Calu3 (cell line): ENCODE results near the gene VPS13D. TPM values are rescaled to one million over a fixed set of nuclear protein-coding genes. Genes with fewer than 3 reads are reported as not detected.

Source experiments
- BruUV-seq: library from RNA; stranded (reverse); fragments of 400-500 nt; replicated peaks from 2 replicates; lab custom pipeline; 2021; lab: Mats Ljungman, UMichigan
- CTCF ChIA-PET: fragments of 300-600 bp; sonication (Branson Sonifier 250); formaldehyde crosslinking; loops from one replicate; lab custom pipeline; 2022; ENCODE audit warnings: antibody characterized with exemption; lab: Charles Lee
- DNase-seq: peaks from one replicate; pipeline ENCODE4 v3.0.0; 2022
- H3K27ac Mint-ChIP-seq: one replicate; pipeline ENCODE4 v1.8.0; 2022; ENCODE audit warnings: mixed read lengths; ENCODE audit not compliant: unreplicated experiment
- H3K27me3 Mint-ChIP-seq: one replicate; pipeline ENCODE4 v1.8.0; 2022; ENCODE audit warnings: mixed read lengths; ENCODE audit not compliant: unreplicated experiment
- H3K36me3 Mint-ChIP-seq: one replicate; pipeline ENCODE4 v1.8.0; 2022; ENCODE audit warnings: mild to moderate bottlenecking, moderate library complexity, mixed read lengths; ENCODE audit not compliant: insufficient read depth, unreplicated experiment
- H3K4me1 Mint-ChIP-seq: one replicate; pipeline ENCODE4 v1.8.0; 2022; ENCODE audit warnings: mild to moderate bottlenecking, low read depth, mixed read lengths; ENCODE audit not compliant: unreplicated experiment
- H3K4me3 Mint-ChIP-seq: one replicate; pipeline ENCODE4 v1.8.0; 2022; ENCODE audit warnings: mild to moderate bottlenecking, low read depth, moderate library complexity, mixed read lengths; ENCODE audit not compliant: unreplicated experiment
- H3K9me3 Mint-ChIP-seq: one replicate; pipeline ENCODE4 v1.8.0; 2022; ENCODE audit warnings: low read depth, mixed read lengths; ENCODE audit not compliant: unreplicated experiment
- intact Hi-C: fragments of 100-400 bp; cut with micrococcal nuclease; formaldehyde crosslinking; loops from one replicate; pipeline ENCODE4 v1.10.0; 2022; ENCODE audit not compliant: unreplicated experiment
- total RNA-seq: library from RNA; stranded (reverse); gene quantifications from 2 replicates; pipeline ENCODE4 v1.2.3, GENCODE V29; 2022
- TF ChIP-seq, protein P1 (sequence below): fragments of 200-600 bp; IDR thresholded peaks from one replicate; pipeline ENCODE4 v1.8.0; 2022; ENCODE audit warnings: antibody characterized with exemption; ENCODE audit not compliant: unreplicated experiment

The VPS13D gene
- total RNA-seq, 1 experiment from 2014 or later: 30.6 TPM

- no peak overlapping the region for H3K4me3 Mint-ChIP-seq
- TF ChIP-seq, protein P1, sequence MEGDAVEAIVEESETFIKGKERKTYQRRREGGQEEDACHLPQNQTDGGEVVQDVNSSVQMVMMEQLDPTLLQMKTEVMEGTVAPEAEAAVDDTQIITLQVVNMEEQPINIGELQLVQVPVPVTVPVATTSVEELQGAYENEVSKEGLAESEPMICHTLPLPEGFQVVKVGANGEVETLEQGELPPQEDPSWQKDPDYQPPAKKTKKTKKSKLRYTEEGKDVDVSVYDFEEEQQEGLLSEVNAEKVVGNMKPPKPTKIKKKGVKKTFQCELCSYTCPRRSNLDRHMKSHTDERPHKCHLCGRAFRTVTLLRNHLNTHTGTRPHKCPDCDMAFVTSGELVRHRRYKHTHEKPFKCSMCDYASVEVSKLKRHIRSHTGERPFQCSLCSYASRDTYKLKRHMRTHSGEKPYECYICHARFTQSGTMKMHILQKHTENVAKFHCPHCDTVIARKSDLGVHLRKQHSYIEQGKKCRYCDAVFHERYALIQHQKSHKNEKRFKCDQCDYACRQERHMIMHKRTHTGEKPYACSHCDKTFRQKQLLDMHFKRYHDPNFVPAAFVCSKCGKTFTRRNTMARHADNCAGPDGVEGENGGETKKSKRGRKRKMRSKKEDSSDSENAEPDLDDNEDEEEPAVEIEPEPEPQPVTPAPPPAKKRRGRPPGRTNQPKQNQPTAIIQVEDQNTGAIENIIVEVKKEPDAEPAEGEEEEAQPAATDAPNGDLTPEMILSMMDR: no peak
- CTCF ChIA-PET: interaction anchor here (0.9 kb wide), 1 partner anchor 111 kb away, joined by 3 read pairs; no protein-coding TSS in a partner anchor
- H3K27me3 Mint-ChIP-seq: no peaks in the 10 kb centered on the region
- intact Hi-C loops: no loop called here
- BruUV-seq: no TSS peak
- peaks cover 17% of the 10 kb centered on the region for H3K4me1 Mint-ChIP-seq
- no peak for DNase-seq
- no peak overlapping the region for H3K27ac Mint-ChIP-seq
- H3K36me3 Mint-ChIP-seq: peaks cover 6% of the 10 kb centered on the region
- H3K9me3 Mint-ChIP-seq: no peaks in the 10 kb centered on the region
Observed at GRCh38 chr1:12344596-12345349, 114.9 kb downstream of the VPS13D start.

DNA sequence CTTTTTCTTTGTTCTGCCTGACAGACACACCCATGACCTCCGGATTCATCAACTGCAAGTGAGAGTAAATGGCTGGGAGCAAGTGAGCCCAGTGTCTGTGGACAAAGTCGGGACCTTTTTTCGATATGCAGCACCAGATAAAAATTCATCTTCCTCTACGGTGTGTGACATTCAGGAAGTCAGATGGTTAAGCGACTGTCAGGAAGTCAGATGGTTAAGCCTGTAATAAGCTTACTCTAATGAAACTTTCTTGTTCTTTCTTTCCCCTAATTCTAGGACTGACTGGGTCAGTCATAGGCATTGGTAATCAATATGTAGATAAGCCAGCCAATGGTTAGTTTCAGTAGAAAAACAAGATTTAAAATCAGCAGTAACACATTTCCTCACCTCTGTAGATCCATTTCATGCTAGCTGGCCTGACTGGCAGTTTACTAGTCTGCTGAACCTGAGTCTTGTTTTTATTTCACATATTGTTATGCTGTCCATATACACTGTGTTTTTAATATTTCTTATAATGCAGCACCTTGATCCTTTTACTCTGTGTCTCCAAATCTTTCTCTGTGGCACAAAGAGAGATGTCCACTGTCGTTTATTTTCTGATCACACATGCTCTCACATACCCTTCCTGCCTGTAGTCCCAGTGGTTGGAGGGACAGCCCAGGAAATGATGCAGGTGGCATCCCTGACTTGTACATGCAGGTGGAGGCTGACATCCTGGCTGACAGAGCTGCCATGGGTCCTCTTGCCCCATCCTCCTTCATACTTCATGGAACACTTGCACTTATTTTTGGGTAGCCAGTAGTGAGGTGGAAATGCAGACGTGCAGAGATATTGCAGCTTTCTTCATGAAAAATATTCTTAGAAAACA lies 115.8 kb downstream of the VPS13D start:
- Mint-ChIP-seq H3K4me1 (peaks cover 17% of the 10 kb centered on the region), H3K36me3 (peaks cover 12% of the 10 kb centered on the region), H3K4me3 (no peak overlapping the region), H3K27me3 (no peaks in the 10 kb centered on the region), H3K27ac (no peak overlapping the region), H3K9me3 (no peaks in the 10 kb centered on the region)
- TF ChIP-seq, protein P1: no peak
- CTCF ChIA-PET: no interaction called here
- intact Hi-C loops: no loop called here
- DNase-seq: no peak
- BruUV-seq: no TSS peak

GRCh38 chr1:12346483-12347151 lies 116.8 kb downstream of the VPS13D start:
- no TSS peak for BruUV-seq
- no peak for DNase-seq
- no peaks in the 10 kb centered on the region for H3K9me3 Mint-ChIP-seq
- TF ChIP-seq, protein P1: no peak
- intact Hi-C loops: no loop called here
- H3K27ac Mint-ChIP-seq: no peak overlapping the region
- no peaks in the 10 kb centered on the region for H3K27me3 Mint-ChIP-seq
- CTCF ChIA-PET: no interaction called here
- H3K4me3 Mint-ChIP-seq: no peak overlapping the region
- H3K4me1 Mint-ChIP-seq: peaks cover 13% of the 10 kb centered on the region
- peaks cover 18% of the 10 kb centered on the region for H3K36me3 Mint-ChIP-seq

GRCh38 chr1:12348113-12348512 lies 118.3 kb downstream of the VPS13D start:
- no TSS peak for BruUV-seq
- TF ChIP-seq, protein P1: no peak
- peaks cover 20% of the 10 kb centered on the region for H3K36me3 Mint-ChIP-seq
- no peaks in the 10 kb centered on the region for H3K27me3 Mint-ChIP-seq
- no peaks in the 10 kb centered on the region for H3K9me3 Mint-ChIP-seq
- intact Hi-C loops: no loop called here
- H3K4me3 Mint-ChIP-seq: no peak overlapping the region
- no peaks in the 10 kb centered on the region for H3K4me1 Mint-ChIP-seq
- no peak for DNase-seq
- H3K27ac Mint-ChIP-seq: no peak overlapping the region
- CTCF ChIA-PET: no interaction called here
